Measurements from ENCODE around the gene THEM4.

Gene THEM4

GRCh38 chr1:151834239-151834638 is 75.1 kb downstream of the THEM4 start:
- DNase-seq: no peak

- no peak for DNase-seq
These were observed 76.0 kb downstream of the THEM4 start for GRCh38 chr1:151833172-151833900.

- DNase-seq: no peak
These were observed 76.9 kb downstream of the THEM4 start for GRCh38 chr1:151832318-151832980.

- no peak for DNase-seq
These were observed 77.7 kb downstream of the THEM4 start, which contains the start of gene RORC for GRCh38 chr1:151831605-151832004. Gene RORC, minus strand, starts transcription at chr1:151831802. Its CDS starts 38 bp downstream, at chr1:151831764.

GRCh38 chr1:151831256-151831591 is 78.1 kb downstream of the THEM4 start:
- no peak for DNase-seq

- DNase-seq: no peak
These were observed 79.3 kb downstream of the THEM4 start for GRCh38 chr1:151830055-151830454.

- DNase-seq: no peak
These were observed 79.8 kb downstream of the THEM4 start for GRCh38 chr1:151829352-151830046.

- no peak for DNase-seq
These were observed 80.4 kb downstream of the THEM4 start for GRCh38 chr1:151828921-151829320.

GRCh38 chr1:151827853-151828252 is 81.5 kb downstream of the THEM4 start:
- no peak for DNase-seq

GRCh38 chr1:151825751-151826660 is 83.3 kb downstream of the THEM4 start:
- DNase-seq: no peak

- no peak for DNase-seq
These were observed 84.1 kb downstream of the THEM4 start for GRCh38 chr1:151825204-151825603.

All from activated naive CD4-positive, alpha-beta T cell treated with anti-CD3 and anti-CD28 coated beads, Interleukin-2, amount 50 U/mL, for 16 hours (primary cell).